Naive thymus-derived CD4-positive, alpha-beta T cell (primary cell): ENCODE measurements around the gene RARRES1. TPM values are rescaled to one million over a fixed set of nuclear protein-coding genes. Genes with fewer than 3 reads are reported as not detected.

ENCODE experiments used
- ATAC-seq: fragments of 150-1000 bp; cut with Tn5 transposase; 2 replicates; pipeline ENCODE4 v1.10.0; 2021; ENCODE audit warnings: mild to moderate bottlenecking, moderate library complexity
- CTCF ChIA-PET: fragments of 350-600 bp; sonication (Branson Sonifier 250); formaldehyde crosslinking; loops from one replicate; lab custom pipeline; 2021; ENCODE audit warnings: antibody characterized with exemption; lab: Charles Lee
- POLR2A ChIA-PET: fragments of 350-600 bp; sonication (Branson Sonifier 250); formaldehyde crosslinking; loops from one replicate; lab custom pipeline; 2021; ENCODE audit warnings: antibody characterized with exemption, inconsistent platforms; lab: Charles Lee
- DNase-seq, 9 donors: peaks; one replicate each; pipeline versions ENCODE4 v3.0.0 to v3.0.0-alpha.2; 2020 to 2022; ENCODE audit warnings: mixed read lengths in 1 of 9
- H3K27ac ChIP-seq: one replicate; pipeline ENCODE4 v1.7.0; 2013; ENCODE audit warnings: mild to moderate bottlenecking, low read depth, low read length, moderate library complexity
- H3K27me3 ChIP-seq, 2 donors: one replicate each; pipeline ENCODE4 v1.7.0; 2013; ENCODE audit warnings: low read length in 2 of 2, mild to moderate bottlenecking in 2 of 2, moderate library complexity in 2 of 2; ENCODE audit not compliant: control insufficient read depth in 2 of 2, insufficient read depth in 2 of 2
- H3K36me3 ChIP-seq, 3 experiments: 1 replicate in 2 of 3; 2 replicates in 1 of 3; pipeline ENCODE4 v1.7.0; 2013; ENCODE audit warnings: low read length in 3 of 3, mild to moderate bottlenecking in 3 of 3, moderate library complexity in 1 of 3; ENCODE audit not compliant: insufficient read depth in 3 of 3, control insufficient read depth in 2 of 3
- H3K4me1 ChIP-seq, 2 donors: one replicate each; pipeline ENCODE4 v1.7.0; 2013; ENCODE audit warnings: low read length in 2 of 2, mild to moderate bottlenecking in 2 of 2, moderate library complexity in 1 of 2; ENCODE audit not compliant: control insufficient read depth in 2 of 2, insufficient read depth in 2 of 2
- H3K4me3 ChIP-seq: 2 replicates; pipeline ENCODE4 v1.7.0; 2013; ENCODE audit warnings: mild to moderate bottlenecking, low read length
- H3K9me3 ChIP-seq, 3 experiments: 1 replicate in 2 of 3; 2 replicates in 1 of 3; pipeline ENCODE4 v1.7.0; 2013; ENCODE audit warnings: low read length in 3 of 3; ENCODE audit not compliant: control insufficient read depth in 2 of 3
- H3K27ac Mint-ChIP-seq, 9 donors: one replicate each; pipeline ENCODE4 v1.8.0; 2020 to 2022; ENCODE audit warnings: mixed read lengths in 9 of 9, mild to moderate bottlenecking in 8 of 9, moderate library complexity in 5 of 9, inconsistent platforms in 2 of 9
- H3K27me3 Mint-ChIP-seq, 5 donors: one replicate each; pipeline ENCODE4 v1.8.0; 2021 to 2022; ENCODE audit warnings: mixed read lengths in 5 of 5, mild to moderate bottlenecking in 1 of 5
- H3K36me3 Mint-ChIP-seq, 5 donors: one replicate each; pipeline ENCODE4 v1.8.0; 2020 to 2022; ENCODE audit warnings: mixed read lengths in 5 of 5, mild to moderate bottlenecking in 3 of 5, inconsistent platforms in 1 of 5
- H3K4me1 Mint-ChIP-seq, 7 donors: one replicate each; pipeline ENCODE4 v1.8.0; 2020 to 2022; ENCODE audit warnings: mixed read lengths in 7 of 7, mild to moderate bottlenecking in 3 of 7, inconsistent platforms in 1 of 7
- H3K4me3 Mint-ChIP-seq, 10 donors: one replicate each; pipeline ENCODE4 v1.8.0; 2020 to 2022; ENCODE audit warnings: mild to moderate bottlenecking in 10 of 10, mixed read lengths in 10 of 10, moderate library complexity in 6 of 10, inconsistent platforms in 2 of 10
- H3K9me3 Mint-ChIP-seq, 11 donors: one replicate each; pipeline ENCODE4 v1.8.0; 2020 to 2022; ENCODE audit warnings: mixed read lengths in 11 of 11, mild to moderate bottlenecking in 4 of 11, inconsistent platforms in 1 of 11, moderate library complexity in 1 of 11
- intact Hi-C, 2 donors: fragments of 100-400 bp; cut with micrococcal nuclease; formaldehyde crosslinking; loops; one replicate each; pipeline ENCODE4 v1.15.1; 2023
- polyA plus RNA-seq, 2 donors: library from polyadenylated mRNA; unstranded; fragments of 300-500 nt; fragmentation: Illumina TruSeq; gene quantifications; one replicate each; pipeline ENCODE4 v1.2.3, GENCODE V29; 2021
- total RNA-seq, 6 experiments: library from RNA in 5 of 6; stranded (reverse) in 5 of 6; gene quantifications; 1 replicate in 5 of 6; 2 replicates in 1 of 6; pipeline ENCODE4 v1.2.3 and lab custom pipeline; 2021 to 2026

The RARRES1 gene
- total and polyA plus RNA-seq, 7 experiments from 2014 or later, result not detected

- peak overlapping the region in 5 of 9 donors; percentile 28 to 92 (median 51) for H3K27ac Mint-ChIP-seq
- H3K9me3 ChIP-seq, result no peaks in the 10 kb centered on the region
- ATAC-seq (no peak), DNase-seq (peak in 1 of 9 donors; percentile 15)
- POLR2A ChIA-PET, result no interaction called here
- H3K27me3 ChIP-seq, result no peaks in the 10 kb centered on the region
- peaks cover 0 to 4% (median 0%) of the 10 kb centered on the region in 5 donors for H3K27me3 Mint-ChIP-seq
- H3K27ac ChIP-seq, result no peak overlapping the region
- H3K4me1 Mint-ChIP-seq, result peaks cover 5 to 56% (median 24%) of the 10 kb centered on the region in 7 donors
- H3K4me3 ChIP-seq, result peak overlapping the region; percentile 18
- H3K36me3 Mint-ChIP-seq, result peaks cover 0 to under 1% (median 0%) of the 10 kb centered on the region in 5 donors
- CTCF ChIA-PET, result interaction anchor here (0.7 to 4.7 kb wide), 14 partner anchors 8 to 1788 kb away, joined by 3 to 42 read pairs (median 5); partner anchors contain the start of genes GFM1 and MFSD1
- intact Hi-C loops, result no loop called here
- H3K9me3 Mint-ChIP-seq, result no peaks in the 10 kb centered on the region
- peak overlapping the region in 9 of 10 donors; percentile 42 to 75 (median 64) for H3K4me3 Mint-ChIP-seq
- no peaks in the 10 kb centered on the region for H3K36me3 ChIP-seq
- H3K4me1 ChIP-seq, result peaks cover 5 to 7% of the 10 kb centered on the region in 2 donors
These were observed 4.2 kb downstream of the RARRES1 start for GRCh38 chr3:158728061-158728377.

GRCh38 chr3:158727206-158728060 lies 4.8 kb downstream of the RARRES1 start:
- Mint-ChIP-seq H3K4me3 (peak overlapping the region in 9 of 10 donors; percentile 42 to 75 (median 64)), H3K4me1 (peaks cover 10 to 62% (median 30%) of the 10 kb centered on the region in 7 donors), H3K27ac (peak overlapping the region; percentile 51 to 95 (median 90)), H3K27me3 (peaks cover 0 to 4% (median 0%) of the 10 kb centered on the region in 5 donors), H3K9me3 (no peaks in the 10 kb centered on the region), H3K36me3 (peaks cover 0 to 4% (median 0%) of the 10 kb centered on the region in 5 donors)
- peak overlapping the region; percentile 18 for H3K4me3 ChIP-seq
- ChIA-PET POLR2A (interaction anchor here (0.6 to 1.5 kb wide), 4 partner anchors 64 to 1951 kb away, joined by 3 to 4 read pairs (median 3); partner anchors contain the start of gene MFSD1), CTCF (interaction anchor here (0.6 to 4.7 kb wide), 20 partner anchors 9 to 1788 kb away, joined by 3 to 42 read pairs (median 4); partner anchors contain the start of genes GFM1 and MFSD1)
- intact Hi-C loops, result loop anchor here (1.0 to 2.0 kb wide), 6 partner anchors 55 to 1671 kb away; partner anchors contain the start of genes IFT80 (in 1 of the 2), LXN (in 1 of the 2) and SMC4 (in 1 of the 2)
- ATAC-seq, result peak; percentile 79
- no peaks in the 10 kb centered on the region for H3K27me3 ChIP-seq
- no peak overlapping the region for H3K27ac ChIP-seq
- H3K36me3 ChIP-seq, result no peaks in the 10 kb centered on the region
- DNase-seq, result peak in 7 of 9 donors; percentile 35 to 74 (median 63)
- peaks cover 10% of the 10 kb centered on the region in 2 donors for H3K4me1 ChIP-seq
- H3K9me3 ChIP-seq, result no peaks in the 10 kb centered on the region

- no peaks in the 10 kb centered on the region for H3K27me3 Mint-ChIP-seq
- Histone ChIP-seq H3K4me1 (peaks cover 19 to 25% of the 10 kb centered on the region in 2 donors), H3K27me3 (no peaks in the 10 kb centered on the region), H3K27ac (no peak overlapping the region), H3K9me3 (no peaks in the 10 kb centered on the region), H3K36me3 (no peaks in the 10 kb centered on the region), H3K4me3 (no peak overlapping the region)
- POLR2A ChIA-PET, result interaction anchor here (1.4 kb wide), 1 partner anchor 76 kb away, joined by 4 read pairs; the partner anchor contains the start of gene MFSD1
- intact Hi-C loops, result loop anchor here (2.0 kb wide), 4 partner anchors 53 to 1673 kb away; partner anchors contain the start of genes IFT80 (in 1 of the 2), LXN (in 1 of the 2) and SMC4 (in 1 of the 2)
- peak overlapping the region in 8 of 9 donors; percentile 3 to 95 (median 86) for H3K27ac Mint-ChIP-seq
- DNase-seq (no peak), ATAC-seq (no peak)
- H3K9me3 Mint-ChIP-seq, result no peaks in the 10 kb centered on the region
- CTCF ChIA-PET, result interaction anchor here (1.3 to 4.7 kb wide), 3 partner anchors 27 to 76 kb away, joined by 3 to 42 read pairs (median 4); no protein-coding TSS in a partner anchor
- H3K4me3 Mint-ChIP-seq, result no peak overlapping the region
- peaks cover 23 to 73% (median 44%) of the 10 kb centered on the region in 7 donors for H3K4me1 Mint-ChIP-seq
- H3K36me3 Mint-ChIP-seq, result peaks cover 0 to 15% (median 4%) of the 10 kb centered on the region in 5 donors
These were observed 6.8 kb downstream of the RARRES1 start for GRCh38 chr3:158725348-158726011.

GRCh38 chr3:158723991-158724390 lies 8.3 kb downstream of the RARRES1 start:
- ATAC-seq, result no peak
- intact Hi-C loops, result loop anchor here (1.0 to 5.0 kb wide), 3 partner anchors 52 to 1673 kb away; partner anchors contain the start of genes GFM1 (in 1 of the 2), IFT80 (in 1 of the 2), LXN (in 1 of the 2) and SMC4 (in 1 of the 2)
- Mint-ChIP-seq H3K4me1 (peaks cover 24 to 83% (median 52%) of the 10 kb centered on the region in 7 donors), H3K9me3 (no peaks in the 10 kb centered on the region), H3K27me3 (no peaks in the 10 kb centered on the region), H3K27ac (peak overlapping the region; percentile 3 to 95 (median 93)), H3K36me3 (peaks cover 0 to 18% (median 7%) of the 10 kb centered on the region in 5 donors), H3K4me3 (no peak overlapping the region)
- peaks cover 19 to 25% of the 10 kb centered on the region in 2 donors for H3K4me1 ChIP-seq
- DNase-seq, result no peak
- POLR2A ChIA-PET, result interaction anchor here (1.0 to 1.3 kb wide), 3 partner anchors 9 to 78 kb away, joined by 3 read pairs; no protein-coding TSS in a partner anchor
- H3K4me3 ChIP-seq, result no peak overlapping the region
- no peaks in the 10 kb centered on the region for H3K9me3 ChIP-seq
- peak overlapping the region; percentile 16 for H3K27ac ChIP-seq
- CTCF ChIA-PET, result interaction anchor here (0.8 to 1.0 kb wide), 2 partner anchors 10 to 68 kb away, joined by 4 read pairs; no protein-coding TSS in a partner anchor
- H3K36me3 ChIP-seq, result no peaks in the 10 kb centered on the region
- H3K27me3 ChIP-seq, result no peaks in the 10 kb centered on the region

GRCh38 chr3:158722108-158722507 lies 10.1 kb downstream of the RARRES1 start:
- H3K27ac ChIP-seq, result no peak overlapping the region
- H3K36me3 Mint-ChIP-seq, result peaks cover 5 to 18% (median 13%) of the 10 kb centered on the region in 5 donors
- ATAC-seq, result no peak
- peaks cover 15 to 25% of the 10 kb centered on the region in 2 donors for H3K4me1 ChIP-seq
- peak overlapping the region in 6 of 10 donors; percentile 13 to 79 (median 64) for H3K4me3 Mint-ChIP-seq
- H3K27ac Mint-ChIP-seq, result peak overlapping the region in 7 of 9 donors; percentile 22 to 95 (median 93)
- H3K4me1 Mint-ChIP-seq, result peaks cover 19 to 68% (median 40%) of the 10 kb centered on the region in 7 donors
- no peaks in the 10 kb centered on the region for H3K9me3 ChIP-seq
- CTCF ChIA-PET, result interaction anchor here (0.7 to 1.9 kb wide), 4 partner anchors 50 to 1102 kb away, joined by 3 to 5 read pairs (median 3); partner anchors contain the start of genes GFM1 and LXN
- H3K27me3 Mint-ChIP-seq, result no peaks in the 10 kb centered on the region
- no peaks in the 10 kb centered on the region for H3K36me3 ChIP-seq
- peak in 5 of 9 donors; percentile 19 to 52 (median 36) for DNase-seq
- no peaks in the 10 kb centered on the region for H3K27me3 ChIP-seq
- POLR2A ChIA-PET, result interaction anchor here (0.5 to 1.1 kb wide), 2 partner anchors 81 to 1907 kb away, joined by 3 to 4 read pairs; no protein-coding TSS in a partner anchor
- intact Hi-C loops, result loop anchor here (5.0 kb wide), 2 partner anchors 80 to 1675 kb away; partner anchors contain the start of genes GFM1 (in 1 of the 2), IFT80 (in 1 of the 2) and SMC4 (in 1 of the 2)
- H3K4me3 ChIP-seq, result no peak overlapping the region
- no peaks in the 10 kb centered on the region for H3K9me3 Mint-ChIP-seq
